A549 (cell line): ENCODE data around the gene FAM162A. TPM values are rescaled to one million over a fixed set of nuclear protein-coding genes. Genes with fewer than 3 reads are reported as not detected.

Experiments
- ATAC-seq, 2 experiments: fragments of 200-7000 bp in 1 of 2; fragments of >200 bp in 1 of 2; cut with Nextera tagmentation in 1 of 2; cut with Tn5 transposase in 1 of 2; 3 replicates each; pipeline versions ENCODE4 v1.8.0 to v1.9.1; 2018 to 2020; ENCODE audit warnings: mild to moderate bottlenecking in 1 of 2, moderate library complexity in 1 of 2
- CTCF ChIA-PET: fragments of 300-600 bp; sonication (Branson Sonifier 250); formaldehyde crosslinking; extraction: SDS; loops from one replicate; lab custom pipeline; 2021; ENCODE audit warnings: antibody characterized with exemption, inconsistent platforms; lab: Yijun Ruan, JAX
- POLR2A ChIA-PET: fragments of 350-600 bp; formaldehyde crosslinking; extraction: SDS; loops from one replicate; lab custom pipeline; 2021; ENCODE audit warnings: antibody characterized with exemption, inconsistent platforms; lab: Yijun Ruan, JAX
- DNase-seq, 2 experiments: peaks; one replicate each; pipeline versions ENCODE4 v3.0.0 to v3.0.0-alpha.2; 2011 to 2016; ENCODE audit warnings: low read depth in 1 of 2, low spot score in 1 of 2
- FAIRE-seq: peaks from 2 replicates; lab custom pipeline; 2011; peaks lifted over from hg19 to GRCh38; lab: Jason Lieb, UNC
- H3K27ac ChIP-seq, 2 experiments: fragments of >200 bp; sonication (Bioruptor Twin); formaldehyde crosslinking; 3 replicates each; pipeline ENCODE4 v1.5.1; 2016 to 2017
- H3K4me1 ChIP-seq: fragments of >200 bp; sonication (Bioruptor Twin); formaldehyde crosslinking; 3 replicates; pipeline ENCODE4 v1.6.1; 2016
- H3K4me2 ChIP-seq: fragments of >200 bp; sonication (Bioruptor Twin); formaldehyde crosslinking; 3 replicates; pipeline ENCODE4 v1.6.1; 2016
- H3K4me3 ChIP-seq: fragments of >200 bp; sonication (Bioruptor Twin); formaldehyde crosslinking; 3 replicates; pipeline ENCODE4 v1.5.1; 2016
- H3K9me3 ChIP-seq: fragments of >200 bp; sonication (Bioruptor Twin); formaldehyde crosslinking; 3 replicates; pipeline ENCODE4 v1.6.1; 2016
- ATOH8 ChIP-seq: fragments of 250-450 bp; sonication (Bioruptor Pico); IDR thresholded peaks from 2 replicates; pipeline ENCODE4 v1.5.0; 2020; ENCODE audit warnings: low read depth, mild to moderate bottlenecking, moderate library complexity
- BCL3 ChIP-seq: fragments of >200 bp; sonication (Bioruptor Twin); formaldehyde crosslinking; IDR thresholded peaks from 3 replicates; pipeline ENCODE4 v1.6.1; 2016
- BHLHE40 ChIP-seq: IDR thresholded peaks from 2 replicates; pipeline ENCODE4 v1.6.1; 2012; ENCODE audit warnings: low read depth, low read length, inconsistent platforms
- CEBPB ChIP-seq, 2 experiments: fragments of >200 bp in 1 of 2; sonication (Bioruptor Twin) in 1 of 2; formaldehyde crosslinking in 1 of 2; IDR thresholded peaks; 2 replicates each; pipeline ENCODE4 v1.6.1; 2012 to 2016
- CHD2 ChIP-seq: fragments of 150-350 bp; IDR thresholded peaks from 2 replicates; pipeline ENCODE4 v1.6.1; 2014; ENCODE audit warnings: low read length; ENCODE audit not compliant: partially characterized antibody
- CTCF ChIP-seq: fragments of >200 bp; sonication (Bioruptor Twin); formaldehyde crosslinking; IDR thresholded peaks from 3 replicates; pipeline ENCODE4 v1.5.1; 2016
- E2F6 ChIP-seq: IDR thresholded peaks from 2 replicates; pipeline ENCODE4 v1.6.1; 2012; ENCODE audit warnings: low read depth, borderline replicate concordance
- EHF ChIP-seq: fragments of 250-450 bp; sonication (Bioruptor Pico); IDR thresholded peaks from 2 replicates; pipeline ENCODE4 v1.5.0; 2020; ENCODE audit warnings: mild to moderate bottlenecking
- EP300 ChIP-seq, 2 experiments: fragments of >200 bp; sonication (Bioruptor Twin); formaldehyde crosslinking; IDR thresholded peaks; 2 replicates in 1 of 2; 3 replicates in 1 of 2; pipeline ENCODE4 v1.6.1; 2016 to 2017
- ESRRA ChIP-seq: fragments of 150-350 bp; IDR thresholded peaks from 2 replicates; pipeline ENCODE4 v1.6.1; 2014; ENCODE audit warnings: mild to moderate bottlenecking, low read length, borderline replicate concordance
- FOSB ChIP-seq: fragments of 250-450 bp; sonication (Bioruptor Pico); IDR thresholded peaks from 2 replicates; pipeline ENCODE4 v1.5.0; 2020; ENCODE audit warnings: mild to moderate bottlenecking, moderate library complexity
- GATA3 ChIP-seq: IDR thresholded peaks from 2 replicates; pipeline ENCODE4 v1.6.1; 2012; ENCODE audit warnings: borderline replicate concordance
- HDAC2 ChIP-seq: fragments of 200-600 bp; sonication (generic); IDR thresholded peaks from 2 replicates; pipeline ENCODE4 v1.6.1; 2016
- HOXA7 ChIP-seq: fragments of 250-450 bp; sonication (Bioruptor Pico); IDR thresholded peaks from 2 replicates; pipeline ENCODE4 v1.5.0; 2020; ENCODE audit warnings: mild to moderate bottlenecking, moderate library complexity
- JUN ChIP-seq, 2 experiments: fragments of >200 bp; sonication (Bioruptor Twin); formaldehyde crosslinking; IDR thresholded peaks; 2 replicates in 1 of 2; 3 replicates in 1 of 2; pipeline ENCODE4 v1.6.1; 2016 to 2017
- KDM1A ChIP-seq: fragments of 200-600 bp; sonication (generic); IDR thresholded peaks from 2 replicates; pipeline ENCODE4 v1.6.1; 2016; ENCODE audit warnings: low read depth, mild to moderate bottlenecking
- KDM5A ChIP-seq: fragments of 200-600 bp; sonication (generic); IDR thresholded peaks from 2 replicates; pipeline ENCODE4 v1.6.1; 2016; ENCODE audit warnings: antibody characterized with exemption, mild to moderate bottlenecking
- MAX ChIP-seq: IDR thresholded peaks from 2 replicates; pipeline ENCODE4 v1.6.1; 2012
- MAZ ChIP-seq: fragments of 150-350 bp; IDR thresholded peaks from 2 replicates; pipeline ENCODE4 v1.6.1; 2014; ENCODE audit warnings: antibody characterized with exemption, low read depth, low read length, borderline replicate concordance
- MYC ChIP-seq: IDR thresholded peaks from 2 replicates; pipeline ENCODE4 v1.6.1; 2012; ENCODE audit warnings: mild to moderate bottlenecking, inconsistent platforms, low read length, improper control_type of control experiment, borderline replicate concordance
- PHF8 ChIP-seq: fragments of 200-600 bp; sonication (generic); IDR thresholded peaks from 2 replicates; pipeline ENCODE4 v1.6.1; 2016; ENCODE audit warnings: low read depth, mild to moderate bottlenecking, antibody characterized with exemption, moderate library complexity, borderline replicate concordance
- POLR2A ChIP-seq: IDR thresholded peaks from 2 replicates; pipeline ENCODE4 v1.6.1; 2012; ENCODE audit warnings: mild to moderate bottlenecking, low read length
- RAD21 ChIP-seq, 2 experiments: fragments of >200 bp in 1 of 2; sonication (Bioruptor Twin) in 1 of 2; formaldehyde crosslinking in 1 of 2; IDR thresholded peaks in 1 of 2; conservative IDR thresholded peaks in 1 of 2; 2 replicates in 1 of 2; 3 replicates in 1 of 2; pipeline ENCODE4 v1.6.1; 2012 to 2018; ENCODE audit warnings: inconsistent platforms in 1 of 2
- RARB ChIP-seq: fragments of 250-450 bp; sonication (Bioruptor Pico); IDR thresholded peaks from 2 replicates; pipeline ENCODE4 v1.8.0; 2021; ENCODE audit warnings: mild to moderate bottlenecking, moderate library complexity
- RFX5 ChIP-seq: fragments of 450-650 bp; IDR thresholded peaks from 2 replicates; pipeline ENCODE4 v1.7.1; 2014; ENCODE audit warnings: antibody characterized with exemption, mild to moderate bottlenecking, moderate library complexity
- SMC3 ChIP-seq: fragments of >200 bp; sonication (Bioruptor Twin); formaldehyde crosslinking; IDR thresholded peaks from 3 replicates; pipeline ENCODE4 v1.6.1; 2018; ENCODE audit warnings: inconsistent platforms
- TFCP2L1 ChIP-seq: fragments of 250-450 bp; sonication (Bioruptor Pico); IDR thresholded peaks from 2 replicates; pipeline ENCODE4 v1.5.0; 2021; ENCODE audit warnings: mild to moderate bottlenecking
- ZFP36 ChIP-seq: fragments of 450-650 bp; IDR thresholded peaks from 2 replicates; pipeline ENCODE4 v1.6.1; 2014; ENCODE audit warnings: borderline replicate concordance; ENCODE audit not compliant: partially characterized antibody
- ZNF302 ChIP-seq: fragments of 250-450 bp; sonication (Bioruptor Pico); IDR thresholded peaks from 2 replicates; pipeline ENCODE4 v1.9.0; 2021; ENCODE audit warnings: inconsistent platforms, mild to moderate bottlenecking, moderate library complexity
- WGBS: methylation state at CpG from one replicate; pipeline ENCODE4 v1.1.6; 2017; ENCODE audit errors: missing lambda C conversion rate; 5-methylcytosine and 5-hydroxymethylcytosine counted together
- polyA minus RNA-seq: library from RNA; depleted of rRNA, polyadenylated mRNA; stranded (reverse); fragments of >200 nt; gene quantifications from 2 replicates; pipeline ENCODE4 v1.2.3, GENCODE V29; 2011; rRNA and poly(A)+ RNA removed
- polyA plus RNA-seq, 4 experiments: library from polyadenylated mRNA; depleted of rRNA in 3 of 4; stranded (reverse); fragments of >200 nt; fragmentation: RNase III in 1 of 4; extraction: RNeasy Plus Mini Kit Qiagen cat#74134 plus additional on column Dnase treatment in 1 of 4; gene quantifications; 2 replicates in 3 of 4; 3 replicates in 1 of 4; pipeline ENCODE4 v1.2.3, GENCODE V29; 2011 to 2017

FAM162A gene
- polyA plus RNA-seq (2011; rRNA removed): 61.1 and 64.8 TPM in 2 replicates
- polyA plus RNA-seq (2012; cell fraction: cytosol; rRNA removed): 20.6 and 27.1 TPM in 2 replicates
- 8.3 and 9.6 TPM in 2 replicates for polyA plus RNA-seq (2012; cell fraction: nucleus; rRNA removed)
- polyA plus RNA-seq (2017; fragmentation: RNase III; extraction: RNeasy Plus Mini Kit Qiagen cat#74134 plus additional on column Dnase treatment): 40.7 to 43.5 TPM (median 41.8 TPM) in 3 replicates
- 4.3 and 6.5 TPM in 2 replicates for polyA minus RNA-seq

- Histone ChIP-seq H3K4me2 (peak within 1 kb of the TSS; percentile 98), H3K9me3 (no peaks in the 10 kb centered on the region), H3K4me3 (peak within 1 kb of the TSS; percentile 84), H3K4me1 (peaks cover 15% of the 10 kb centered on the region; the same call in 2 of the 3 replicates), H3K27ac (peak within 1 kb of the TSS; percentile 83 to 92)
- CTCF ChIA-PET: interaction anchor here (0.5 to 3.3 kb wide), 21 partner anchors 10 to 838 kb away, joined by 3 to 26 read pairs (median 3); partner anchors contain the start of genes KPNA1 and POLQ
- TF ChIP-seq CEBPB (IDR thresholded peaks at IDR 0.05) (no peak), JUN (IDR thresholded peaks at IDR 0.05) (peak in 1 of 2 experiments; percentile 79; a peak in 4 of 5 replicates), CTCF (peak; percentile 72), RAD21 (conservative IDR thresholded peaks at IDR 0.05 in 1 of 2, IDR thresholded peaks at IDR 0.05 in 1 of 2) (peak; percentile 26 to 58; a peak in 3 of 5 replicates), ESRRA (peak; percentile 84), HOXA7 (CRISPR knock-in tag) (no peak), MYC (peak; percentile 84), MAX (peak; percentile 94), CHD2 (no peak), SMC3 (peak; percentile 53), BCL3 (peak; percentile 89), RFX5 (no peak), PHF8 (0 out of 2 replicates have a peak, but pooled peaks have one; percentile 52), POLR2A (peak; percentile 90), BHLHE40 (no peak), KDM1A (no peak), GATA3 (no peak), E2F6 (peak; percentile 75)
- POLR2A ChIA-PET: interaction anchor here (0.5 to 3.6 kb wide), 17 partner anchors 9 to 818 kb away, joined by 3 to 26 read pairs (median 4); partner anchors contain the start of genes DTX3L, HSPBAP1, PARP9 and SEC22A
- DNase-seq: peak; percentile 80 to 95
- peak; percentile 92 to 98 for ATAC-seq
- 2% methylated on average over 24 of the region's 52 CpGs for WGBS
- FAIRE-seq: no peak
Measured at GRCh38 chr3:122383771-122384697, at the start of gene FAM162A. Gene FAM162A (plus strand): TSS chr3:122384182. CDS start chr3:122384266, 84 bp downstream.

- DNase-seq: no peak
- Histone ChIP-seq H3K27ac (no peak overlapping the region), H3K4me3 (no peak overlapping the region), H3K9me3 (no peaks in the 10 kb centered on the region), H3K4me1 (no peaks in the 10 kb centered on the region), H3K4me2 (no peak overlapping the region)
- POLR2A ChIA-PET: no interaction called here
- WGBS: 22% methylated on average over 1 of the region's 1 CpG
- no peak for FAIRE-seq
- no peak for ATAC-seq
- CTCF ChIA-PET: no interaction called here
- TF ChIP-seq KDM5A (no peak), GATA3 (no peak), MAZ (no peak), HDAC2 (no peak), FOSB (CRISPR knock-in tag) (no peak), POLR2A (no peak), TFCP2L1 (CRISPR knock-in tag) (no peak), ATOH8 (CRISPR knock-in tag) (no peak), KDM1A (no peak), ZFP36 (no peak), EHF (CRISPR knock-in tag) (no peak), ESRRA (no peak), EP300 (IDR thresholded peaks at IDR 0.05) (no peak), ZNF302 (CRISPR knock-in tag) (no peak), RARB (CRISPR knock-in tag) (no peak)
Measured at GRCh38 chr3:122342803-122343202, 41.2 kb upstream of the FAM162A start.
